NCI-H1105 (cell line): Measurements from ENCODE around the gene GDPD3.
A peak's percentile ranks its signal among the peaks of the same experiment; 100 is the strongest.
"Not testable (repeated sequence)": the region's sequence is repeated elsewhere in the genome, so short reads cannot be mapped to it uniquely, and the experiment has no call there.

Source experiments
- DNase-seq: peaks from one replicate; lab custom pipeline; 2025; lab: John Stamatoyannopoulos, UW

Gene GDPD3, protein sequence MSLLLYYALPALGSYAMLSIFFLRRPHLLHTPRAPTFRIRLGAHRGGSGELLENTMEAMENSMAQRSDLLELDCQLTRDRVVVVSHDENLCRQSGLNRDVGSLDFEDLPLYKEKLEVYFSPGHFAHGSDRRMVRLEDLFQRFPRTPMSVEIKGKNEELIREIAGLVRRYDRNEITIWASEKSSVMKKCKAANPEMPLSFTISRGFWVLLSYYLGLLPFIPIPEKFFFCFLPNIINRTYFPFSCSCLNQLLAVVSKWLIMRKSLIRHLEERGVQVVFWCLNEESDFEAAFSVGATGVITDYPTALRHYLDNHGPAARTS

GRCh38 chr16:30113031-30113710 lies at the start of gene GDPD3:
Gene GDPD3 (minus strand): TSS chr16:30113537. CDS start chr16:30113478, 59 bp downstream.
- no peak for DNase-seq

DNA sequence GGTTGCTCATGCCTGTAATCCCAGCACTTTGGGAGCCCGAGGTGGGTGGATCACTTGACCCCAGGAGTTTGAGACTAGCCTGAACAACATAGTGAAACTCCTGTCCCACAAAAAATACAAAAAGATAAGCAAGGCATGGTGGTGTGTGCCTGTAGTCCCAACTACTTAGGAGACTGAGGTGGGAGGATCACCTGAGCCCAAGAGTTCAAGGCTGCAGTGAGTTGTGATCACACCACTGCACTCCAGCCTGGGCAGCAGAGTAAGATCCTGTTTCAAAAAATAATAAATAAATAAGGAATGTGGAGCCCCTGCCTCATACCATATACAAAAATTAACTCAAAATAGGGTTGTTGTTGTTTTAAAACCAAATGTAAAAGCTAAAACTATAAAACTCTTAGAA lies 43.9 kb upstream of the GDPD3 start:
- DNase-seq, result no peak

DNA sequence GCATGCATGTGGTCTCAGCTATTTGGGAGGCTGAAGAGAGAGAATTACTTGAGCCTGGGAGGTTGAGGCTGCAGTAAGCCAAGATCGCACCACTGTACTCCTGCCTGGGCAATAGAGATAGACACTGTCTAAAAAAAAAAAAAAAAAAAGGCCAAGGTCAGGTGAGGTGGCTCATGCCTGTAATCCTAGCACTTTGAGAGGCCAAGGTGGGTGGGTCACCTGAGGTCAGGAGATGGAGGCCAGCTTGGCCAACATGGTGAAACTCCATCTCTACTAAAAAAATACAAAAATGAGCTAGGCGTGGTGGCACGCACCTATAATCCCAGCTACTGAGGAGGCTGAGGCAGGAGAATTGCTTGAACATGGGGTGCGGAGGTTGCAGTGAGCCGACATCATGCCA lies 41.9 kb upstream of the GDPD3 start:
- no peak for DNase-seq

GRCh38 chr16:30152517-30152916 lies 39.2 kb upstream of the GDPD3 start:
- DNase-seq, result no peak

GRCh38 chr16:30151091-30151490 lies 37.8 kb upstream of the GDPD3 start:
- no peak for DNase-seq

- DNase-seq, result no peak
These were observed 36.1 kb upstream of the GDPD3 start for GRCh38 chr16:30149250-30149930.

- DNase-seq, result no peak
These were observed 34.6 kb upstream of the GDPD3 start for GRCh38 chr16:30147843-30148510.

GRCh38 chr16:30145657-30146056 lies 32.3 kb upstream of the GDPD3 start:
- DNase-seq, result no peak

- DNase-seq, result no peak
These were observed 31.6 kb upstream of the GDPD3 start for GRCh38 chr16:30144917-30145316.

DNA sequence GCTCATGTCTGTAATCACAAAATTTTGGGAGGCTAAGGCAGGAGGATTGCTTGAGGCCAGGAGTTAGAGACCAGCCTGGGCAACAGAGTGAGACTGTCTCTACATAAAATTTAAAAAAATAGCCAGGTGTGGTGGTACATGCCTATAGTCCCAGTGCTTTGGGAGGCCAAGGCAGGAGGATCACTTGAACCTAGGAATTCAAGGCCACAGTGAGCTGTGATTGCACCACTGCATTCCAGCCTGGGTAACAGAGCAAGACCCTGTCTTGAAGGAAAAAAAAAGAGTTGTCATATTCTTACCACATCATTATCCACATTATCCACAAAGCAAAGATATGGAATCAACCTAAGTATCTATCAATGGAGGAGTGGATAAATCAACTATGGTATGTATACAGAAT lies 30.7 kb upstream of the GDPD3 start:
- no peak for DNase-seq

DNA sequence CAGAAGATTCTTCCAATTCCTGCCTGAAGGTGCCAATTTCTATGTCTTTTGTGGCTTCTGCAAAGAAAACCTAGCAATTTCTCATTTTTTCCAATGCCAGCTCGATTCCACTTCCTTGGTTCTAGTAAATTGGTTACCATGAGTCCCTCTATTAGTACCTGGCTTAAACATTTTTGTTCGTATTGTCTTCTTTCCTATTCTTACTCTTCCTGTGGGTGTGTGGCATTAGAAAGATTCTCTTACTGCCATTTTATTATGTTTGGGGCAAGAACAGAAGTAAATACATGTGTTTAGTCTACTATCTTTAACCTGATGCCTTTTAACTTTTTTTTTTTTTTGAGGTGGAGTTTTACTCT lies 30.0 kb upstream of the GDPD3 start:
- no peak for DNase-seq

- DNase-seq, result no peak
These were observed 29.5 kb upstream of the GDPD3 start for GRCh38 chr16:30142672-30143346.

DNA sequence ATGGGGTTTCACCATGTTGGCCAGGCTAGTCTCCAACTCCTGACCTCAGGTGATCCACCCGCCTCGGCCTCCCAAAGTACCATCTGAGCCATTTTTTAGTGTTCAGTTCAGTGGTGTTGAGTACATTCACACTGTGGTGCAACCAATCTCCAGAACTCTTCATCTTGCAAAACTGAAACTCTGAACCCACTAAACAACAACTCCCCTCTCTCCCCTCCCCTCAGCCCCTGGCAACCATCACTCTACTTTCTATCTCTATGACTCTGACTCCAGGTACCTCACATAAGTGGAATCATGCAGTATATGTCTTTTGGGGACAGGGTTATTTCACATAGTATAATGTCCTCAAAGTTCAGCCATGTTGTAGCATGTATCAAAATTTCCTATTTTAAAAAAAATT lies 28.4 kb upstream of the GDPD3 start:
- DNase-seq, result no peak

DNA sequence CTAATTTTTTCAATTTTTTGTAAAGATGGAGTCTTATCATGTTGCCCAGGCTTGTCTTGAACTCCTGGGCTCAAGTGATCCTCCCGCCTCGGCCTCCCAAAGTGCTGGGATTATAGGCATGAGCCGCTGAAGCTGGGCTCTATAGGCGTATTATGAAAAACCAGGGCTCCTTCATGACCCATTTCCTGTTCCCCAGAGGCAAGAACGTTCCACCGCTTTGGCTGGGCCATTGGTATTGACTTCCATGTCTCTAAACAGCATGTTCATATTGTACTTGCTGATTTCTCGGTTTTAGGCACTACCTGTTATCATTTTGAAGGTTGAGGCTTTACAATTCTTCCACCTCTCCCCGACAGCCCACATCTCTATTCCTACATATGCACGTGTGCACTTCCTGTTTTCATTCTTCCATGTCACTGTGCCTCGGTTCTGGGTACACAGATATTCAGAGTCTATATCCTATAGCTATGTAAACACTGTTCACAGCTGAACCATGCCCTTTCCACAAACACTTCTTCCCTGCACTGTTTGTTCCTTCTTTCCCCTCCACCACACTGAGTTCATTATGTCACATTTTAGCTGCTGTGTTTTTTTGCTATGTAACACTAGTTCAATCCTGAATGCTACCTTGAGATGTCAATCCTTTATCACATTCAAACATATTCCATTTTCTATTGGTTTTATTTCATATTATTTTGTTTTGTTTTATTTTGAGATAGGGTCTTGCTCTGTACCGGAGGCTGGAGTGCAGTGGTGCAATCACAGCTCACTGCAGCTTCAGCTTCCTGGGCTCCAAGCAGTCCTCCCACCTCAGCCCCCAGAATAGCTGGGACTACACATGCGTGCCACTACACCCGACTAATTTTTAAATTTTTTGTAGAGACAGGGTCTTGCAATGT lies 26.5 kb upstream of the GDPD3 start:
- no peak for DNase-seq

GRCh38 chr16:30137897-30138296 lies 24.6 kb upstream of the GDPD3 start:
- DNase-seq, result no peak

- DNase-seq, result no peak
These were observed 23.8 kb upstream of the GDPD3 start for GRCh38 chr16:30136971-30137605.

GRCh38 chr16:30132591-30132990 lies 19.3 kb upstream of the GDPD3 start:
- DNase-seq, result no peak

GRCh38 chr16:30131869-30132475 lies 18.6 kb upstream of the GDPD3 start:
- peak; percentile 55 for DNase-seq

GRCh38 chr16:30127993-30128392 lies 14.7 kb upstream of the GDPD3 start:
- DNase-seq, result no peak

DNA sequence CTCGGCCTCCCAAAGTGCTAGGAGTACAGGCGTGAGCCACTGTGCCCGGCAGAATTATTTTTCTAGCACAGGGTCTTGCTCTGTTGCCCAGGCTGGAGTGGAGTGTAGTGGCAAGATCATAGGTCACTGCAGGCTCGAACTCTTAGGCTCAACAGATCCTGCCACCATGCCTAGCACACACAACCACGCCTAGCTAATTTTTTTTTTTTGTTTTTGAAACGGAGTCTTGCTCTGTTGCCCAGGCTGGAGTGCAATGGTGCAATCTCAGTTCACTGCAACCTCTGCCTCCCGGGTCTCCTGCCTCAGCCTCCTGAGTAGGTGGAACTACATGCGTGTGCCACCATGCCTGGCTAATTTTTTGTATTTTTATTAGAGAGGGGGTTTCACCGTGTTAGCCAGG lies 12.4 kb upstream of the GDPD3 start:
- DNase-seq, result not testable (repeated sequence)
